NCI-H2171 (cell line): ENCODE data around the gene GKAP1.
"Not testable (repeated sequence)": the region's sequence is repeated elsewhere in the genome, so short reads cannot be mapped to it uniquely, and the experiment has no call there.

Experiments
- DNase-seq: peaks from one replicate; lab custom pipeline; 2025; lab: John Stamatoyannopoulos, UW

Gene GKAP1

GRCh38 chr9:83728591-83729368 lies 88.8 kb downstream of the GKAP1 start:
- not testable (repeated sequence) for DNase-seq

GRCh38 chr9:83724436-83724835 lies 93.1 kb downstream of the GKAP1 start:
- no peak for DNase-seq

- DNase-seq = no peak
Observed at GRCh38 chr9:83722726-83723495, 94.7 kb downstream of the GKAP1 start.

GRCh38 chr9:83721509-83721908 lies 96.1 kb downstream of the GKAP1 start:
- no peak for DNase-seq

- no peak for DNase-seq
Observed at GRCh38 chr9:83715794-83716193, 101.8 kb downstream of the GKAP1 start.

- no peak for DNase-seq
Observed at GRCh38 chr9:83715221-83715620, 102.3 kb downstream of the GKAP1 start.

- no peak for DNase-seq
Observed at GRCh38 chr9:83714329-83714728, 103.2 kb downstream of the GKAP1 start.

- DNase-seq = no peak
Observed at GRCh38 chr9:83708515-83709158, 108.9 kb downstream of the GKAP1 start.

GRCh38 chr9:83707768-83708514 lies 109.6 kb downstream of the GKAP1 start, which contains the start of gene UBQLN1:
TSS of gene UBQLN1 (minus strand) at chr9:83707958. CDS start at chr9:83707679, 279 bp downstream.
- peak; percentile 88 for DNase-seq

- peak; percentile 25 for DNase-seq
Observed at GRCh38 chr9:83707518-83707767, 110.1 kb downstream of the GKAP1 start.

GRCh38 chr9:83706676-83707517 lies 110.7 kb downstream of the GKAP1 start:
- DNase-seq = peak; percentile 45

GRCh38 chr9:83705219-83705651 lies 112.3 kb downstream of the GKAP1 start:
- DNase-seq = not testable (repeated sequence)

- no peak for DNase-seq
Observed at GRCh38 chr9:83701769-83702168, 115.8 kb downstream of the GKAP1 start.

GRCh38 chr9:83701286-83701685 lies 116.3 kb downstream of the GKAP1 start:
- DNase-seq = no peak

- DNase-seq = no peak
Observed at GRCh38 chr9:83699615-83700014, 118.0 kb downstream of the GKAP1 start.

- no peak for DNase-seq
Observed at GRCh38 chr9:83698976-83699585, 118.5 kb downstream of the GKAP1 start.

- DNase-seq = no peak
Observed at GRCh38 chr9:83691492-83691891, 126.1 kb downstream of the GKAP1 start.
